ENCODE measurements around the gene FGF14.

FGF14 gene

DNA sequence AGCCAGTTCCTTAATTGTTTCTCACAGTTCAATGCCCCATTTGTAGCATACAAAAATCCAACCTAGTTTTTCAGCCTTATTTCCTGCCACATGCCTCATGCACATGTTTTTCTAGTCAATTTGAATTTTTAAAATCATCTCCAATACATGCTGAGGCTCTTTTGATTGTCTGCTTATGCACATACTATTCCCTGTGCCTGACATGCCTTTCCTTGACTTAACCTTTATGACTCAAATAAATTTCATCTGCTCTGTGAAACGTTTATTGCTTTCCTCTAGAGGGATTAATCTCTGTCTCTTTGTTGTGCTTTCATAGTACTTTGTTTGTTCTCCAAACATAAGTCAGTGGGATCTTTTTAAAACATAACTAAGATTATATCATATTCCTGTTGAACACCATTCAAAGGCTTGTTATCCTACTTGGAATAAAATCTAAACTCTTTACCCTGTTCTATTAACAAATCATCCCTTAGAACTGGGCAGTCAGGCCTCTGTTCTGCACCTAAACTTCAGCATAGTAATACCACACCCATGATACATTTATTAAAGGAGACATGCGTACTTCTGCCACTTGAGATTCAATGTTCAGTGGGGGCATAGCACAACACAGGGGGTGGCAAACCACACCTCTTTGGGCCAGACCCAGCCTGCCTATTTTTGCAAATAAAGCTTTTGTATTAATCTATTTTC lies 346.6 kb downstream of the FGF14 start:
- Histone ChIP-seq H3K9me3 (ENCODE audit: severe bottlenecking) (no peaks in the 10 kb centered on the region), H3K4me3 (ENCODE audit: severe bottlenecking) (no peak overlapping the region), H3K27me3 (ENCODE audit: insufficient read depth, poor library complexity, severe bottlenecking) (no peaks in the 10 kb centered on the region), H3K4me1 (ENCODE audit: insufficient read depth, poor library complexity, severe bottlenecking) (no peaks in the 10 kb centered on the region), H3K27ac (ENCODE audit: poor library complexity, severe bottlenecking) (no peak overlapping the region), H3K36me3 (ENCODE audit: low read depth) (no peaks in the 10 kb centered on the region)
- ATAC-seq (ENCODE audit: low read depth) (no peak), DNase-seq (ENCODE audit: low spot score) (no peak)
- TF ChIP-seq, protein P1, sequence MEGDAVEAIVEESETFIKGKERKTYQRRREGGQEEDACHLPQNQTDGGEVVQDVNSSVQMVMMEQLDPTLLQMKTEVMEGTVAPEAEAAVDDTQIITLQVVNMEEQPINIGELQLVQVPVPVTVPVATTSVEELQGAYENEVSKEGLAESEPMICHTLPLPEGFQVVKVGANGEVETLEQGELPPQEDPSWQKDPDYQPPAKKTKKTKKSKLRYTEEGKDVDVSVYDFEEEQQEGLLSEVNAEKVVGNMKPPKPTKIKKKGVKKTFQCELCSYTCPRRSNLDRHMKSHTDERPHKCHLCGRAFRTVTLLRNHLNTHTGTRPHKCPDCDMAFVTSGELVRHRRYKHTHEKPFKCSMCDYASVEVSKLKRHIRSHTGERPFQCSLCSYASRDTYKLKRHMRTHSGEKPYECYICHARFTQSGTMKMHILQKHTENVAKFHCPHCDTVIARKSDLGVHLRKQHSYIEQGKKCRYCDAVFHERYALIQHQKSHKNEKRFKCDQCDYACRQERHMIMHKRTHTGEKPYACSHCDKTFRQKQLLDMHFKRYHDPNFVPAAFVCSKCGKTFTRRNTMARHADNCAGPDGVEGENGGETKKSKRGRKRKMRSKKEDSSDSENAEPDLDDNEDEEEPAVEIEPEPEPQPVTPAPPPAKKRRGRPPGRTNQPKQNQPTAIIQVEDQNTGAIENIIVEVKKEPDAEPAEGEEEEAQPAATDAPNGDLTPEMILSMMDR (IDR thresholded peaks at IDR 0.05; ENCODE audit: poor library complexity, severe bottlenecking): no peak

GRCh38 chr13:102049853-102050252 lies 352.0 kb downstream of the FGF14 start:
- H3K4me1 ChIP-seq (ENCODE audit: insufficient read depth, poor library complexity, severe bottlenecking): no peaks in the 10 kb centered on the region
- DNase-seq (ENCODE audit: low spot score): no peak
- H3K36me3 ChIP-seq (ENCODE audit: low read depth): no peaks in the 10 kb centered on the region
- H3K27ac ChIP-seq (ENCODE audit: poor library complexity, severe bottlenecking): no peak overlapping the region
- no peak overlapping the region for H3K4me3 ChIP-seq (ENCODE audit: severe bottlenecking)
- no peaks in the 10 kb centered on the region for H3K27me3 ChIP-seq (ENCODE audit: insufficient read depth, poor library complexity, severe bottlenecking)
- TF ChIP-seq, protein P1 (IDR thresholded peaks at IDR 0.05; ENCODE audit: poor library complexity, severe bottlenecking): no peak
- ATAC-seq (ENCODE audit: low read depth): no peak
- H3K9me3 ChIP-seq (ENCODE audit: severe bottlenecking): no peaks in the 10 kb centered on the region

- no peak for DNase-seq (ENCODE audit: low spot score)
- Histone ChIP-seq H3K4me1 (ENCODE audit: insufficient read depth, poor library complexity, severe bottlenecking) (no peaks in the 10 kb centered on the region), H3K36me3 (ENCODE audit: low read depth) (no peaks in the 10 kb centered on the region), H3K27ac (ENCODE audit: poor library complexity, severe bottlenecking) (no peak overlapping the region), H3K9me3 (ENCODE audit: severe bottlenecking) (no peaks in the 10 kb centered on the region), H3K27me3 (ENCODE audit: insufficient read depth, poor library complexity, severe bottlenecking) (no peaks in the 10 kb centered on the region), H3K4me3 (ENCODE audit: severe bottlenecking) (no peak overlapping the region)
- TF ChIP-seq, protein P1 (IDR thresholded peaks at IDR 0.05; ENCODE audit: poor library complexity, severe bottlenecking): no peak
- no peak for ATAC-seq (ENCODE audit: low read depth)
These were observed 356.1 kb downstream of the FGF14 start for GRCh38 chr13:102045731-102046130.

DNA sequence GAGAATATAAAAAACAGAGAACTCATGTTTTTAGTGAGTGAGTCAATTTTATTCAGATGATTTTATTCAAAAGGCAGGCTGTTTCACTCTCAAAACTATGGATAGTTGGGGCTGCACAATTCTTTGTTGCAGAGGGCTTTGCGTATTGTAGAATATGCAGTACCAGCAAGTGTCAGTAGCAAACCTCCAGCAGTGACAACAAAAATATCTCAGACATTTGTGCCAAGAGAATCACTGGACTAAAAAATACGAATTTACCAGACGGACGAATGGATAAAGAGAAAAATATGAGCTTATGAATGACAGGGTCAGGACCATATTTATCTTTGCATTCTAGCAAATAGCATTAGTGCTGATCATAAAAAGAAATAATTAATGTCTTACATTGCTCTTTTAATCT lies 359.1 kb downstream of the FGF14 start:
- DNase-seq (ENCODE audit: low spot score): no peak
- TF ChIP-seq, protein P1 (IDR thresholded peaks at IDR 0.05; ENCODE audit: poor library complexity, severe bottlenecking): no peak
- no peak for ATAC-seq (ENCODE audit: low read depth)
- H3K36me3 ChIP-seq (ENCODE audit: low read depth): no peaks in the 10 kb centered on the region
- H3K4me1 ChIP-seq (ENCODE audit: insufficient read depth, poor library complexity, severe bottlenecking): no peaks in the 10 kb centered on the region
- H3K27ac ChIP-seq (ENCODE audit: poor library complexity, severe bottlenecking): no peak overlapping the region
- H3K9me3 ChIP-seq (ENCODE audit: severe bottlenecking): no peaks in the 10 kb centered on the region
- H3K4me3 ChIP-seq (ENCODE audit: severe bottlenecking): no peak overlapping the region
- H3K27me3 ChIP-seq (ENCODE audit: insufficient read depth, poor library complexity, severe bottlenecking): no peaks in the 10 kb centered on the region

- Histone ChIP-seq H3K27ac (ENCODE audit: poor library complexity, severe bottlenecking) (no peak overlapping the region), H3K4me3 (ENCODE audit: severe bottlenecking) (no peak overlapping the region), H3K36me3 (ENCODE audit: low read depth) (no peaks in the 10 kb centered on the region), H3K9me3 (ENCODE audit: severe bottlenecking) (no peaks in the 10 kb centered on the region), H3K4me1 (ENCODE audit: insufficient read depth, poor library complexity, severe bottlenecking) (no peaks in the 10 kb centered on the region), H3K27me3 (ENCODE audit: insufficient read depth, poor library complexity, severe bottlenecking) (no peaks in the 10 kb centered on the region)
- ATAC-seq (ENCODE audit: low read depth): no peak
- TF ChIP-seq, protein P1 (IDR thresholded peaks at IDR 0.05; ENCODE audit: poor library complexity, severe bottlenecking): no peak
- no peak for DNase-seq (ENCODE audit: low spot score)
These were observed 360.3 kb downstream of the FGF14 start for GRCh38 chr13:102041544-102041943.
